Liver (tissue), 9 donors: Measurements from ENCODE around the gene CFAP73. TPM values are rescaled to one million over a fixed set of nuclear protein-coding genes. Genes with fewer than 3 reads are reported as not detected.
"Not testable (repeated sequence)": the region's sequence is repeated elsewhere in the genome, so short reads cannot be mapped to it uniquely, and the experiment has no call there.

Source experiments
- DNase-seq: peaks from one replicate; pipeline ENCODE4 v3.0.0-alpha.2; 2017; ENCODE audit warnings: low spot score
- H3K27ac ChIP-seq, 2 donors: one replicate each; pipeline ENCODE4 v1.7.0; 2013; ENCODE audit warnings: inconsistent platforms in 2 of 2, low read length in 2 of 2, control low read depth in 1 of 2, low read depth in 1 of 2, mild to moderate bottlenecking in 1 of 2
- H3K27me3 ChIP-seq, 4 donors: one replicate each; pipeline versions ENCODE4 v1.6.1 to v1.7.0; 2013; ENCODE audit warnings: low read length in 3 of 4, inconsistent platforms in 1 of 4, mild to moderate bottlenecking in 1 of 4, moderate library complexity in 1 of 4; ENCODE audit not compliant: control insufficient read depth in 4 of 4, insufficient read depth in 4 of 4
- H3K36me3 ChIP-seq, 4 donors: one replicate each; pipeline versions ENCODE4 v1.6.1 to v1.7.0; 2013; ENCODE audit warnings: low read length in 3 of 4, mild to moderate bottlenecking in 3 of 4, low read depth in 1 of 4, moderate library complexity in 1 of 4; ENCODE audit not compliant: control insufficient read depth in 4 of 4, insufficient read depth in 3 of 4
- H3K4me1 ChIP-seq, 4 donors: one replicate each; pipeline versions ENCODE4 v1.6.1 to v1.7.0; 2013; ENCODE audit warnings: low read length in 3 of 4, mild to moderate bottlenecking in 3 of 4, moderate library complexity in 1 of 4; ENCODE audit not compliant: control insufficient read depth in 4 of 4, insufficient read depth in 4 of 4
- H3K4me3 ChIP-seq, 3 donors: one replicate each; pipeline versions ENCODE4 v1.6.1 to v1.7.0; 2013; ENCODE audit warnings: low read length in 3 of 3, control low read depth in 1 of 3, low read depth in 1 of 3, mild to moderate bottlenecking in 1 of 3
- H3K9ac ChIP-seq, 2 donors: one replicate each; pipeline ENCODE4 v1.7.0; 2013; ENCODE audit warnings: low read length in 2 of 2, mild to moderate bottlenecking in 2 of 2, moderate library complexity in 2 of 2, control low read depth in 1 of 2, low read depth in 1 of 2
- H3K9me3 ChIP-seq, 4 donors: one replicate each; pipeline versions ENCODE4 v1.6.1 to v1.7.0; 2013; ENCODE audit warnings: low read length in 3 of 4; ENCODE audit not compliant: control insufficient read depth in 4 of 4
- EGR1 ChIP-seq, 2 donors: IDR thresholded peaks; 2 replicates each; pipeline ENCODE4 v1.6.1; 2016 to 2018; ENCODE audit warnings: antibody characterized with exemption in 2 of 2, low read depth in 2 of 2
- FOXA2 ChIP-seq: IDR thresholded peaks from 2 replicates; pipeline ENCODE4 v1.6.1; 2016; ENCODE audit warnings: antibody characterized with exemption
- GABPA ChIP-seq, 2 donors: IDR thresholded peaks in 1 of 2; conservative IDR thresholded peaks in 1 of 2; 2 replicates each; pipeline ENCODE4 v1.6.1; 2016; ENCODE audit warnings: antibody characterized with exemption in 2 of 2, mild to moderate bottlenecking in 1 of 2, moderate library complexity in 1 of 2
- RAD21 ChIP-seq, 2 donors: IDR thresholded peaks; 2 replicates each; pipeline ENCODE4 v1.6.1; 2016; ENCODE audit warnings: antibody characterized with exemption in 2 of 2, mild to moderate bottlenecking in 2 of 2
- RXRA ChIP-seq, 2 donors: IDR thresholded peaks; 2 replicates each; pipeline ENCODE4 v1.6.1; 2017 to 2018; ENCODE audit warnings: antibody characterized with exemption in 2 of 2, mild to moderate bottlenecking in 1 of 2
- SP1 ChIP-seq: IDR thresholded peaks from 2 replicates; pipeline ENCODE4 v1.6.1; 2018; ENCODE audit warnings: antibody characterized with exemption, mild to moderate bottlenecking
- TAF1 ChIP-seq: conservative IDR thresholded peaks from 2 replicates; pipeline ENCODE4 v1.6.1; 2016; ENCODE audit warnings: antibody characterized with exemption, mild to moderate bottlenecking
- WGBS: extraction: QIAGEN DNeasy Blood & Tissue Kit; methylation state at CpG from one replicate; pipeline ENCODE4 v1.1.7; 2013; 5-methylcytosine and 5-hydroxymethylcytosine counted together
- polyA plus RNA-seq, 2 donors: library from polyadenylated mRNA; stranded (reverse) in 1 of 2; unstranded in 1 of 2; fragments of 200-250 nt in 1 of 2; fragments of >200 nt in 1 of 2; fragmentation: Nextera tagmentation in 1 of 2; extraction: Ambion mirVana in 1 of 2; gene quantifications; one replicate each; pipeline versions ENCODE4 v1.2.1 to v1.2.3, GENCODE V29; 2013 to 2015
- total RNA-seq, 2 donors: library from RNA; depleted of rRNA; stranded (reverse); fragments of >200 nt; gene quantifications; one replicate each; pipeline ENCODE4 v1.2.3, GENCODE V29; 2014
- TF ChIP-seq, protein P1 (sequence below): fragments of 150-350 bp; IDR thresholded peaks from 2 replicates; pipeline ENCODE4 v1.5.1; 2017; ENCODE audit warnings: improper control_type of control experiment, low read depth, low read length; ENCODE audit not compliant: missing input control
- TF ChIP-seq, protein P2 (sequence below): IDR thresholded peaks from 2 replicates; pipeline ENCODE4 v1.6.1; 2016; ENCODE audit warnings: antibody characterized with exemption
- TF ChIP-seq, protein P3 (sequence below): IDR thresholded peaks from 2 replicates; pipeline ENCODE4 v1.6.1; 2016; ENCODE audit warnings: antibody characterized with exemption
- donor health status: healthy.
- donor health status: healthy.
- donor health status: healthy.
- donor health status: healthy.
- donor health status: healthy.

Gene CFAP73
- total and polyA plus RNA-seq, 4 donors: 0.18 to 0.19 TPM; not detected in 2

DNA sequence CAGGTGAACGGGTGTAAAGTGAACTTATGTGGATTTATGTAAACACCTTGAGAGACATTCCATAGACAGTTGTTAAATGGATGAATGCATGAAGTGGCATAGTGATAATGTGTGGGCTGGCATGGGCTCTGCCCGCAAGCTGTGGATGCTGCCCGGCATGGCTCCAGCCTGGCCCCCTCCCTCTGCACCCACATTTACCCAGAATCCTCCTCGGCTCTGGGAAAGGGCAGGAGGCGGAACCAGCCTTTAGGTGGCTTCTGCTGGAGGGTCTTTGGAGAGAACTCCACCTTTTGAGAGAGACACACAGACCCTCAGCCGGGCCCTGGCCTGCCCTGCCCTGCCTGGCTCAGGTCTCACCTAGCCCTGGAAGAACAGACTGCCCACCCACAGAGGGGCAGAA, 32.6 kb upstream of the CFAP73 start:
- H3K36me3 ChIP-seq: no peaks in the 10 kb centered on the region
- no peak for TF ChIP-seq RXRA (IDR thresholded peaks at IDR 0.05)
- no peak for TF ChIP-seq SP1
- TF ChIP-seq, protein P1, sequence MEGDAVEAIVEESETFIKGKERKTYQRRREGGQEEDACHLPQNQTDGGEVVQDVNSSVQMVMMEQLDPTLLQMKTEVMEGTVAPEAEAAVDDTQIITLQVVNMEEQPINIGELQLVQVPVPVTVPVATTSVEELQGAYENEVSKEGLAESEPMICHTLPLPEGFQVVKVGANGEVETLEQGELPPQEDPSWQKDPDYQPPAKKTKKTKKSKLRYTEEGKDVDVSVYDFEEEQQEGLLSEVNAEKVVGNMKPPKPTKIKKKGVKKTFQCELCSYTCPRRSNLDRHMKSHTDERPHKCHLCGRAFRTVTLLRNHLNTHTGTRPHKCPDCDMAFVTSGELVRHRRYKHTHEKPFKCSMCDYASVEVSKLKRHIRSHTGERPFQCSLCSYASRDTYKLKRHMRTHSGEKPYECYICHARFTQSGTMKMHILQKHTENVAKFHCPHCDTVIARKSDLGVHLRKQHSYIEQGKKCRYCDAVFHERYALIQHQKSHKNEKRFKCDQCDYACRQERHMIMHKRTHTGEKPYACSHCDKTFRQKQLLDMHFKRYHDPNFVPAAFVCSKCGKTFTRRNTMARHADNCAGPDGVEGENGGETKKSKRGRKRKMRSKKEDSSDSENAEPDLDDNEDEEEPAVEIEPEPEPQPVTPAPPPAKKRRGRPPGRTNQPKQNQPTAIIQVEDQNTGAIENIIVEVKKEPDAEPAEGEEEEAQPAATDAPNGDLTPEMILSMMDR: no peak
- no peak for TF ChIP-seq TAF1
- no peak for TF ChIP-seq RAD21 (IDR thresholded peaks at IDR 0.05)
- TF ChIP-seq FOXA2: no peak
- TF ChIP-seq, protein P2, sequence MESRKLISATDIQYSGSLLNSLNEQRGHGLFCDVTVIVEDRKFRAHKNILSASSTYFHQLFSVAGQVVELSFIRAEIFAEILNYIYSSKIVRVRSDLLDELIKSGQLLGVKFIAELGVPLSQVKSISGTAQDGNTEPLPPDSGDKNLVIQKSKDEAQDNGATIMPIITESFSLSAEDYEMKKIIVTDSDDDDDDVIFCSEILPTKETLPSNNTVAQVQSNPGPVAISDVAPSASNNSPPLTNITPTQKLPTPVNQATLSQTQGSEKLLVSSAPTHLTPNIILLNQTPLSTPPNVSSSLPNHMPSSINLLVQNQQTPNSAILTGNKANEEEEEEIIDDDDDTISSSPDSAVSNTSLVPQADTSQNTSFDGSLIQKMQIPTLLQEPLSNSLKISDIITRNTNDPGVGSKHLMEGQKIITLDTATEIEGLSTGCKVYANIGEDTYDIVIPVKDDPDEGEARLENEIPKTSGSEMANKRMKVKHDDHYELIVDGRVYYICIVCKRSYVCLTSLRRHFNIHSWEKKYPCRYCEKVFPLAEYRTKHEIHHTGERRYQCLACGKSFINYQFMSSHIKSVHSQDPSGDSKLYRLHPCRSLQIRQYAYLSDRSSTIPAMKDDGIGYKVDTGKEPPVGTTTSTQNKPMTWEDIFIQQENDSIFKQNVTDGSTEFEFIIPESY: no peak
- no peak overlapping the region for H3K9ac ChIP-seq
- H3K27ac ChIP-seq: no peak overlapping the region
- 74% methylated on average over 6 of the region's 6 CpGs for WGBS
- H3K9me3 ChIP-seq: no peaks in the 10 kb centered on the region
- no peaks in the 10 kb centered on the region for H3K4me1 ChIP-seq
- peaks cover 0 to 3% (median 0%) of the 10 kb centered on the region in 4 donors for H3K27me3 ChIP-seq
- H3K4me3 ChIP-seq: no peak overlapping the region
- no peak for DNase-seq

DNA sequence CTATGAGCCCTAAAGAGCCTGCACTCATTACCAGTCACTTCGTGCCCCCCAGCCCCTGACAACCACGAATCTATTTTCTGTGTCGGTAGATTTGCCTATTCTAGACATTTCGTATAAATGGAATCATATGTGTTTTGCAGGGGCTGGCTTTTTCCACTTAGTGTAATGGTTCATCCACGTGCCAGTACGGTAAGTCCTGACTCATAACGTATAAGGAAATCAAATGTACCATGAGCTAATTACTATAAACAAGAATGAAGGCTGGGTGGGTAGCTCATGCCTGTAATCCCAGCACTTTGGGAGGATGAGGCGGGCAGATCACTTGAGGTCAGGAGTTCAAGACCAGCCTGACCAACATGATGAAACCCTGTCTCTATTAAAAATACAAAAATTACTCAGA, 31.8 kb upstream of the CFAP73 start:
- not testable (repeated sequence) for H3K9ac ChIP-seq, H3K27ac ChIP-seq, H3K4me3 ChIP-seq, H3K9me3 ChIP-seq, DNase-seq, H3K4me1 ChIP-seq, H3K36me3 ChIP-seq, H3K27me3 ChIP-seq
- 88% methylated on average over 8 of the region's 8 CpGs for WGBS

DNA sequence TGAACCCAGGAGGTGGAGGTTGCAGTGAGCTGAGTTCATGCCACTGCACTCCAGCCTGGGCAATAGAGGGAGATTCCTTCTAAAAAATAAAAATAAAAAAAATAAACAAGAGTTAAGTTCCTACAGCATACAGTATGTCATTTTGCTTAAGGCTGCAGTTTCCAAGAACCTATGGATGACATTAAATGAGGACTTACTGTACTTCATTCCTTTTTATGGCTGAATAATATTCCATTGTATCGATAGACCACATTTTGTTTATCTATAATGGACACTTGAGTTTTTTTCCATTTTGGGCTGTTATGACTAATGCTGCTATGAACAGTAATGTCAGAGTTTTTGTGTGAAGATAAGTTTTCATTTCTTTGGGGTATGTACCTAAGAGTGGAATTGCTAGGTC, 31.4 kb upstream of the CFAP73 start:
- Histone ChIP-seq H3K27me3 (peaks cover 0 to 3% (median 0%) of the 10 kb centered on the region in 4 donors), H3K9me3 (no peaks in the 10 kb centered on the region), H3K9ac (no peak overlapping the region), H3K4me1 (no peaks in the 10 kb centered on the region), H3K36me3 (no peaks in the 10 kb centered on the region), H3K4me3 (no peak overlapping the region), H3K27ac (no peak overlapping the region)
- TF ChIP-seq, protein P3, sequence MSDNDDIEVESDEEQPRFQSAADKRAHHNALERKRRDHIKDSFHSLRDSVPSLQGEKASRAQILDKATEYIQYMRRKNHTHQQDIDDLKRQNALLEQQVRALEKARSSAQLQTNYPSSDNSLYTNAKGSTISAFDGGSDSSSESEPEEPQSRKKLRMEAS: no peak
- TF ChIP-seq GABPA (IDR thresholded peaks at IDR 0.05 in 1 of 2, conservative IDR thresholded peaks at IDR 0.05 in 1 of 2): no peak
- TF ChIP-seq EGR1 (IDR thresholded peaks at IDR 0.05; ENCODE audit: low read depth in 2 of 2): no peak
- DNase-seq: no peak
- 96% methylated on average over 1 of the region's 1 CpG for WGBS
